D341Med (cell line): ENCODE results near the gene LCE1F.

Experiments used
- DNase-seq: peaks from one replicate; pipeline ENCODE4 v3.0.0; 2012; ENCODE audit warnings: low spot score

Gene LCE1F

DNA sequence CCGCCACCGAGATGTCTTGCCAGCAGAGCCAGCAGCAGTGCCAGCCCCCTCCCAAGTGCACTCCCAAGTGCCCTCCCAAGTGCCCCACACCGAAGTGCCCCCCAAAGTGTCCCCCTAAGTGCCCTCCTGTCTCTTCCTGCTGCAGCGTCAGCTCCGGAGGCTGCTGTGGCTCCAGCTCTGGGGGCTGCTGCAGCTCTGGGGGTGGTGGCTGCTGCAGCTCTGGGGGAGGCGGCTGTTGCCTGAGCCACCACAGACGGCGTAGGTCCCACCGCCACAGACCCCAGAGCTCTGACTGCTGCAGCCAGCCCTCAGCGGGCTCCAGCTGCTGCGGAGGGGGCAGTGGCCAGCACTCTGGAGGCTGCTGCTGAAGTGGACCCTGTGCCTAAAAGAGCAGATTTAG, 1.4 kb downstream of the LCE1F start:
- no peak for DNase-seq

- DNase-seq: no peak
Observed at GRCh38 chr1:152777510-152778137, 2.7 kb downstream of the LCE1F start.

- DNase-seq: no peak
Observed at GRCh38 chr1:152783095-152783494, 8.2 kb downstream of the LCE1F start.

DNA sequence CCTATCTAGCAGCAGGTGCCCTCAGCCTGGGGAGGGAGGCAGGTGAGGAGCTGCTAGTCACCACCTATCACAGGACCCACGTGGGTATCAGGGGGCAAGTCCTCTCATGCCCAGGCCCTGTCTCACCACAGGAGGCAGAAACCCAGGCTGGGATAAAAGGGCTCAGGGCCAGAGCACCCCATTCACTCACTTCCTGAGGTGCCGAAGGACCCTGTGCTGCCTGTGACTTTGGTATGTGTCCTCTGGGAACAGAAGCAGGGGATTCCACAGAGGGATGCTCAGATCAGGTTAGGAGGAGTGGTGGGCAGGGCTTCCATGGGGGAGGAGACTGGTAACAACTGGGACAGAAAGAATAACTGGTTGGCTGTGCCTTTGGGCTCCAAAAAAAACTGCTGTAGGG, 11.1 kb downstream of the LCE1F start, which contains the start of gene LCE1E:
TSS of gene LCE1E (plus strand) at position 181 of the 400 bp plus-strand sequence. CDS start 1,043 bp downstream, outside the sequence.
- DNase-seq: no peak

- DNase-seq: no peak
Observed at GRCh38 chr1:152795686-152796085, 20.7 kb downstream of the LCE1F start.

- no peak for DNase-seq
Observed at GRCh38 chr1:152796421-152796820, 21.5 kb downstream of the LCE1F start, which contains the start of gene LCE1D. LCE1D (plus strand) TSS chr1:152796721; CDS start chr1:152797795, 1,074 bp downstream.

DNA sequence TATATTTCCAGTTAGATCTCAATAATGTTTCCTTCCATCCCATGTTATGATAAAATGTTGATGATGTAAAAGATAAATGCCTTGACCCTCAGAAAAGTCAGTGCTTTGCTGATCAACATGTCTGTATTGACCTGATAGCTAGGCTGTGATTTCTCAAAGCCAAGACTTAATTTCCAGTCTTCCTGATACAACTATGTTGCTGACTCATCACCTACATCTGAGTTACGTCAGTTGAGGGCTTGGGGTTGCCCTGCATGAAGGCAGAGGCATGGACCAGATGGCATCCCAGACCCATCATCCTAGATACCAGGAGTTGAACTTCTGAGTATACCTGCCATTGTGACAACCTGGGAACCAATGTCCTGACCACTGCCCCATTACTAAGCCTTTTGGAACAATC, 26.4 kb downstream of the LCE1F start:
- DNase-seq: no peak

DNA sequence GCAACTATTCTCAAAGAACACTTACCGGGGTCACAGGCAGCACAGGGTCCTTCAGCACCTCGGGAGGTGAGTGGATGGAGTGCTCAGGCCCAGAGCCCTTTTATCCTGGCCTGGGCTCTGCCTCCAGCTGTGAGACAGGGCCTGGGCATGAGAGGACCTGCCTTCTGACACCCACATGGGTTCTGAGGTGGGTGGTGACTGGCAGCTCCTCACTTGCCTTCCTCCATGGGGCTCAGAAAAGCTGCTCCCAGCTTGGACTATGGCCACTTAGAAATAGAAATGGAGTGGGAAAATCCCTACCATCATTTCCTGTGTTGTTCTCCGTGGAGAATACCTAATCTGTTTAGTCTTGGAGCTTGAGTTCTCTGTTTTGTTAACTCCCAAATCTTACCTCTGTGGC, 31.6 kb downstream of the LCE1F start, which contains the start of gene LCE1C:
TSS of gene LCE1C (minus strand) at position 76 of the 400 bp plus-strand sequence. CDS start 1,173 bp downstream, outside the sequence.
- no peak for DNase-seq

DNA sequence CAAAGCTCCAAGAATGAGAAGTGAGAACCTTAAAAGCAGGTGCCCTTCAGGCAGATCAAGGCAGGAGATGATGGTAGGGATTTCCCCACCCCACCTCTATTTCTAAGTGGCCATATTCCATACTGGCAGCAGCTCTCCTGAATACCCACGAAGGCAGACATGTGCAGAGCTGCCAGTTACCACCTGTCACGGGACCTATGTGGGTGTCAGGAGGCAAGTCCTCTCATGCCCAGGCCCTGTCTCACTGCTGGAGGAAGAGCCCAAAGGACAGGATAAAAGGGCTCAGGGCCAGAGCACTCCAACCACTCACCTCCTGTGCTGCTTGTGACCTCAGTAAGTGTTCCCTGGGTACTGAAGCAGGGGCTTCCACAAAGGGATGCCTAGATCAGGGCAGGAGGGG, 36.1 kb downstream of the LCE1F start:
- DNase-seq: no peak

- DNase-seq: no peak
Observed at GRCh38 chr1:152811671-152812070, 36.7 kb downstream of the LCE1F start, which contains the start of gene LCE1B. LCE1B (plus strand) TSS chr1:152811971; CDS start chr1:152812447, 476 bp downstream.

GRCh38 chr1:152817309-152817708, 42.4 kb downstream of the LCE1F start:
- no peak for DNase-seq

DNA sequence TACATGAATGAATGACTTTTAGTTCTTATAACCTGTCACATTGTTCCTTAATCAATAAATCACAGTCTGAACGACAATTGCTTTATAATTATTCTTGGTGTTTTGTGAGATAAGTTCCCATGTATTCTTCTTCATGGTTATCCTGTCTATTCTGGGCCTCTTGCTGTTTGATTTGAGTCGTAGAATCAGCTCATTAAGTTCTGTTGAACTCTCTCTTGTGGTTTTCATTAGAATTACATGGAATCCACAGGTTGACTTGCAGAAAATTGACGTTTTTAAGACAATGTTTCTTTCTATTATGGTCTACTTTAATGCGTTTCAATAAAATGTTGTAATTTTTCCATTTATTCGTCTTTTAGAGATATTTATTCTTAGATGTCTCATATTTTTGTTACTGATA, 48.4 kb downstream of the LCE1F start:
- DNase-seq: no peak

- no peak for DNase-seq
Observed at GRCh38 chr1:152824964-152825363, 50.0 kb downstream of the LCE1F start.
